SHP77 (cell line): Measurements from ENCODE around the gene PABPN1L.

Source experiments
- DNase-seq, 2 experiments: peaks; one replicate each; lab custom pipeline; 2025; lab: John Stamatoyannopoulos, UW

The PABPN1L gene

GRCh38 chr16:88851616-88852015, 14.8 kb downstream of the PABPN1L start:
- no peak for DNase-seq

DNA sequence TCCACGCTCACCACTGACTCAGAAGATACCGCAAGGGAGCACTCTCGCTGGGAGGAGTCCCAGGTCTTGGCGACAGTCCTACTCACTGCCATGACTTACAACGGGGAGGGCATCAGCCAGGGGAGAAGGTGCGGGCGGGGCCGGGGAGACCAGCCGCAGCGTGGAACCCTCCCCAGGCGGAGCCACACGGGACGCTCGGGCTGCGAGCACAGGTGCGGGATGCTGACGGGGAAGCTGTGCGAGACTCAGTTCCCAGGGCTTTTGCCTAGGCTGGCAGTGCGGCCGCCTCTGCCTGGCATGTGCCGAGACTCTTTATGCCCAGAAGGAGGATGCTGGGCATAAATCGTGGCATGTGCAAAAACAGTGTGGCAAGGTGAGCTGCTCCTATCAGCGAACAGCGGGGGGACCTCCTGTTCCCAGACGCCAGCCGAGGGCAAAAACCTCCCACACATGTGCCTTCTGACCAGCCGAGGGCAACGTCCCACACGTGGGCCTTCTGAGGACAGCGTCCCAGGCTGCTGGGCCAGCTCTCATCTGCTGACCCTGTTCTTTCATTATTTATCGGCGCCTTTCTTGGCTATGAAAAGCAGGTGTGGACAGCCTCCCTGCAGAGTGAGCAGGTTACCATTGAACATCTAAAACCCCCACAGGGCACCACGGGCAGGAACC, 15.8 kb downstream of the PABPN1L start:
- DNase-seq = no peak

DNA sequence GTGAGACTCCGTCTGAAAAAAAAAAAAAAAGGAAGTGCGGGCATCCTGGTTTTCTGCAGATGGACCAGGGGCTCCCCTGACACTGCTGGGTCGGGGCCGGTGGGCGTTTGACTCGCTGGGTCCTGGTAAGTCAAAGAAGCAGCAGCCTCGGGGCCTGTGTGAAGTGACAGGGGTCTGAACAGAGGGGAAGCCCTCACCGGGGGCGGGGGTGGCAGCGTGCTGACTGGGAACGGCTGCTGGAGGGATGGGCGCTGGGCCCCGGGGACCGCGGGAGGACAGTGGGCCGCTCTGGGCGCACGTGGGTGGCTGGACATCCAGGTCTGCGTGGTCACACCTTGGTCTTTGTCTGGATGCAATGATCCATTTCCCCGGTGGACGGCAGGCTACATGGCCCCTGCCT, 17.9 kb downstream of the PABPN1L start:
- DNase-seq = no peak

GRCh38 chr16:88847654-88848053, 18.8 kb downstream of the PABPN1L start:
- no peak for DNase-seq

DNA sequence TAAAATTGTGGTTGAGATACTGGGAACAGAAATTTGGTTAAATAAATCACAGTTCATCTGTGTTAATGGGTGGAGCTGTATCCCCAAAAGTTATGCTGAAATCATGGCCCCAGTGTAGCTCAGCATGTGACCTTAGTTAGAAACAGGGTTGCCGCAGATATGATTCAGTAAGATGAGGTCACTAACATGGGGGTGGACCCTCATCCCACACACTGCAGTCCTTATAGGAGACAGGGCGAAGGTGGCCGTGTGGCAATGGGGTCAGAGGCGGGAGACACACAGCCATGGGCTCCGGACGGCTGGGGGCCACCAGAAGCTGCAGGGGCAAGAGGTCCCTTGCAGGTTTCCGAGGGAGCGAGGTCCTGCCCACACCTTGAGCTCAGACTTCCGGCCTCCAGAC, 20.4 kb downstream of the PABPN1L start:
- DNase-seq = no peak

GRCh38 chr16:88844419-88845036, 21.9 kb downstream of the PABPN1L start:
- no peak for DNase-seq

- DNase-seq = no peak
Measured at GRCh38 chr16:88843256-88843655, 23.2 kb downstream of the PABPN1L start.

DNA sequence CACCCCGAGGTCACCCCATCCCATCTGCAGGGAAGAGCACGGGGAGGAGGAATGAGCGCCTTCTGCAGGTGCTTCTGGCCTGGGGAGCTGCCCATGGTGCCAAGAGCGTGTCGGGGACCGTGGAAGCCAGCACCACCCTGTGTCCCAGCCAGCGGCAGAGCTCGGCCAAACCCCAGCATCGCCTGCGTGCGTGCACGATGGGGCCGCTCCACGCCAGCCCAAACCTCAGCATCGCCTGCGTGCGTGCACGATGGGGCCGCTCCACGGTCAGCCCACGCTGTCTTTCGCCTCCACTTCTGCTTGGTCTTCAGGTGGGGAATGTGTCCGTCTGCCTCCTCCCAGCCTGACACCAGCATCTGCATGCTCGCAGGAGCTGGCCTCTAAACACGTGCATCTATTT, 23.7 kb downstream of the PABPN1L start:
- DNase-seq = no peak

DNA sequence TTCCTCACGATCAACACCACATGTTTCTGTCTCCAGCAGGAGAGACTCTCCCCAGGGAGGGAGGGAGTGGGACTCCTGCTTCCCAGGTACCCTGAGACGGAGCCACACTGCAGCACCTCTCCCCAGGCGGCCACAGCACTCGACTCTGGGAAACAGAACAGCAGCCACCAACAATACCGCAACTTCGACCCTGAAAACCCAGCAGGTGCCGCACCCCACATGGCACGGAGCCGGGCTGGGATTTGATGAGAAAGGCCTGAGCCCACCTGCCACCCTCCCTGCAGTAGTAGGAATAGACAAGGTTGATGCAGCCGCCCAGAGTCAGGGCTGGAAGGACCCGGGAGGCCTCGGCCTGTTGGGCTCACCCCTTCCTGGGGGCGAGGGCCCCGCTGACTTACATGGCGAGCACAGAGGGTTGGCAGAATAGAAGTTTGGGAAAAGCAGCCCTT, 24.1 kb downstream of the PABPN1L start:
- DNase-seq = no peak

DNA sequence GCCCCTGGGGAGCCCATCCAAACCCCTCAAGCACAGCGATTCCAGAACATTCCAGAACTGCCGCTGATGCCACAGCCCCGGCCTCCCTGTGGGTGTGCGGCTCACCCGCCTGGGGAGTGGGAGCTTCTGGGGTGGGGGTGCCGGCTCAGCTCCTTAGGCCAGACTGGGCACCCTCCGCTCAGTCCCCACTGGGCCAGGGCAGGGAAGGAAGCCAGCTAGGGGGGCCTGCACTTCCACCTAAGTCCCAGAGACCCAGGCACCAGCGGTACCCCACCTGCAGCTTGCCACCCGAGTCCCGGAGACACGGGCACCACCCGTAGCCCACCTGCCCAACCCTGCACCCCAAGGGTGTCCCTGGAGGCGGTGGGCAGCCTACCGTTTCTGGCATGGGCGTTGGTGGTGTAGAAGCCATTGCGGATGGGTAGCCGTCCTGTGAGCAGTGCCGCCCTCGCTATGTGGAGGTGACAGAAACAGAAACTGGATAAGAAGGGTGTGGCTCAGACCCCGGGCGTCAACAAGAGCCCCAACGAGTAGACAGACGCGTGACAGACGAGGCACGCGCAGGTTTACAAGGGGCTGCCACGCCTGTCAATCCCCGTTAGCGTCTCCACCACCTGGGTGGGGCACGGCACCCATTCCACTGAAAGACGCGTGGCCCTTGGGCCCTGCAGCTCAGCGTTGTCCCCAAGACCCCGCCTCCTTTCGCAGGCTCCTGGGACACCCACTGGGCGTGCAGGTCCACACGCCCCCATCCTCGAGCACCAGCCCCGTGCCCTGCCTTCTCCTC, 24.7 kb downstream of the PABPN1L start:
- no peak for DNase-seq

- DNase-seq = no peak
Measured at GRCh38 chr16:88840600-88841215, 25.8 kb downstream of the PABPN1L start.

- DNase-seq = no peak
Measured at GRCh38 chr16:88839745-88840599, 26.5 kb downstream of the PABPN1L start.

DNA sequence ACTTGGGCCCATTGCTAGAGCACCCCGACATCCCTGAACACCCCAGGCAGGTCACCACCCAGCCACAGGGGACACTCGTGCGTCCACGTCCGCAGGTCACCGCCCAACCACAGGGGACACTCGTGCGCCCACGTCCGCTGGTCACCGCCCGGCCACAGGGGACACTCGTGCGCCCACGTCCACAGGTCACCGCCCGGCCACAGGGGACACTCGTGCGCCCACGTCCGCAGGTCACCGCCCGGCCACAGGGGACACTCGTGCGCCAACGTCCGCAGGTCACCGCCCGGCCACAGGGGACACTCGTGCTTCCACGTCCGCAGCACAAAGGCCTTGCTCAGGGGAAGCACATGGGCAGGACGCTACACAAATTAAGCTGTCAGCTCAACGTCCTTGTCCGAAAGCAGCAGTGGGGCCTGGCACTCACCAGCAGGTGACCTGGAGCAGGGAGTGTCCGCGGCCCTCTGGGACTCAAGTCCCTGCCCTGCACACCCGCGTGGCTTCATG, 27.4 kb downstream of the PABPN1L start:
- no peak for DNase-seq

DNA sequence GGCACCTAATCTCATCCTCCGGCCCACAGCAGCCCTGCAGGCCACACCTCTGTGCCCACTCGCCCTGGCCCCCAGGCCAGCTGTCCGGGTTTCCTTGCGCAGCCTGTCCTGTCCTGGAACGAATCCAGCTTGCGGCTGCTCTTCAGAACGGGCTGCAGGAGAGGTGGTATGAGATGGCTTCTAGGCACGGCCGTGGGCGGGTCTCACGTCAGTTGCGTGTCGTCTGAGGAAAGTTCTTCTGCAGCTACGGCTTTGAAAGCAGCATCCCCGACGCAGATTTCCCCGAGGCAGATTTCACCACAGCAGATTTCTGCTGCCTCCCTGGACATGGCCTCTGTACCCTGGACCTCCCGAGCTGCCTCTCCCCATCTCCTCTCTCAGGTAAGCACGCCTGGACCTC, 27.9 kb downstream of the PABPN1L start:
- no peak for DNase-seq

DNA sequence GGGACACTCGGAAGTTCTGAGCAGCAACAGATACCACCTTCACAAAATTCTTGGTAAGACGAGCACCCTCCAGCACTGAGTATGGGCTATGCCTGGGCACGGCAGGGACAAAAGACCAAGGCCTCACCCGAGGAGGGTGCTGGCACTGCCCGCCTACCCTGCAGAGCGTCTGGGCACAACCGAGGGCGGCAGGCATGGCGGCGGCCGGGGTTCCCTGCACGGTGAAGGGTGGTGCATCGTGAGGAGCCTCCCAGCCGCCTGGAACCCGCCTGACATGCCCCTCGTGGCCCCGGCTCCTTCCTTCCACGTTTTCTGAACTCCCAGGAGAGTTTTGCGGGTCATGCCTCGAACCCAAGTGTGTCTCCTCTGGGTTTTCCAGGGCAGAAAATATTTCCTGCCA, 28.7 kb downstream of the PABPN1L start:
- DNase-seq = no peak

- no peak for DNase-seq
Measured at GRCh38 chr16:88836791-88837190, 29.7 kb downstream of the PABPN1L start.

DNA sequence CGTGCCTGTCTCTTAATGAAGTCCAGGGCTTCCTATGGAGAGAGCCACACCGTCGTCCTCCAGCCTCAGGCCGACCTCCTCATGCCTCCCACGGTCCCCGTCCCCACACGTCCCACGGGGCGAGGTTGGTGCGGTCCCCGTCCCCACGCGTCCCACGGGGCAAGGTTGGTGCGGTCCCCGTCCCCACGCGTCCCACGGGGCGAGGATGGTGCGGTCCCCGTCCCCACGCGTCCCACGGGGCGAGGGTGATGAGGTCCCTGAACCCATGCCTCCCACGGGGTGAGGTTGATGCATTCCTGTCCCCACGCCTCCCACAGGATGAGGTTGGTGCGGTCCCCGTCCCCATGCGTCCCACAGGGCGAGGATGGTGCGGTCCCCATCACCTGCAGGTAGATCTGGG, 30.6 kb downstream of the PABPN1L start:
- no peak for DNase-seq

- DNase-seq = no peak
Measured at GRCh38 chr16:88835383-88835782, 31.1 kb downstream of the PABPN1L start.

- DNase-seq = no peak
Measured at GRCh38 chr16:88834670-88835069, 31.8 kb downstream of the PABPN1L start.

DNA sequence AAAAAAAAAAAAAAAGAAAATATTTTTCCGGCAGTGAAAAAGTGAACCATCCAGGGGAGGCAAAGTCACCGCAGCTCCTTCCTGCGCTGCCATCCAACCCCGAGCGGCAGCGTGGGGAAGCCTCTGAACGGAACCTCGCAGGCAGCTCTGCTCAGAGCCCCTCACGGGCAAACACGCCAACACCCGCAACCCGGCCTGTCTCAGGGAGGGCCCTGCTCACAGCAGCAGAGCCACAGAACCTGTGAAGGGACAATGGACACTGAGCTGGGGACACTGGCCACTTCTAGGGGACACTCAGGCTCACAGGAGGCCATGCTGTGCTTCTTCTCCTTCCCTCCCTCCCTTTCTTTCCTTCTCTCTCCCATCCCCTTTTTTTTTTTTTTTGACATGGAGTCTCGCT, 33.4 kb downstream of the PABPN1L start:
- DNase-seq = no peak

- no peak for DNase-seq
Measured at GRCh38 chr16:88831838-88832237, 34.6 kb downstream of the PABPN1L start.

- DNase-seq = no peak
Measured at GRCh38 chr16:88830783-88831182, 35.7 kb downstream of the PABPN1L start.
